MV-4-11 (cell line): ENCODE measurements around the gene CDC14C.

ENCODE experiments used
- DNase-seq: peaks from one replicate; lab custom pipeline; 2025; lab: John Stamatoyannopoulos, UW

CDC14C gene

DNA sequence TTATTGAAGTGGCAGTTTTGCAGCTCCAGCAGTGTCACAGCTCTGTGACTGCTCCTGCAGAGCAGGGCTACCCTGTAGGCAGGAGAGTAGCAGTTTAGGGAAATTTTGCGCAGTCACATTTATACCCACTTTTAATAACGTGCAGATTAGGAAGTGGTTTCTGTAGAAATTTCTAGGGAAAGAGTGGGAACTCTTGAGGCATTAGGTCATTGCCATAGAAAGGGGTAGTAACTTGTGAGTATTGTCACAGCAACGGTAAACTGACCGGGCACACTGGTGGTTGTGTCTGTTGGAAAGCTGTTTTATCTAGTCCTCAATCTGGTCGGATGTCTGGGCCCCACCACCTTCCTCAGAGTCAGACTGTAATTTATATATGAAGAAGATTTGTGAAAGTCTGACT is 51.9 kb downstream of the CDC14C start:
- peak; percentile 53 for DNase-seq

- DNase-seq, result no peak
Measured at GRCh38 chr7:48976850-48977249, 52.5 kb downstream of the CDC14C start.
